C1 segment of cervical spinal cord (tissue), 14 donors: Measurements from ENCODE around the gene SERTAD1.
A peak's percentile ranks its signal among the peaks of the same experiment; 100 is the strongest.
"Not testable (repeated sequence)": the region's sequence is repeated elsewhere in the genome, so short reads cannot be mapped to it uniquely, and the experiment has no call there.

Source experiments
- DNase-seq, 14 donors: peaks; one replicate each; lab custom pipeline; 2025; lab: John Stamatoyannopoulos, UW

The SERTAD1 gene

DNA sequence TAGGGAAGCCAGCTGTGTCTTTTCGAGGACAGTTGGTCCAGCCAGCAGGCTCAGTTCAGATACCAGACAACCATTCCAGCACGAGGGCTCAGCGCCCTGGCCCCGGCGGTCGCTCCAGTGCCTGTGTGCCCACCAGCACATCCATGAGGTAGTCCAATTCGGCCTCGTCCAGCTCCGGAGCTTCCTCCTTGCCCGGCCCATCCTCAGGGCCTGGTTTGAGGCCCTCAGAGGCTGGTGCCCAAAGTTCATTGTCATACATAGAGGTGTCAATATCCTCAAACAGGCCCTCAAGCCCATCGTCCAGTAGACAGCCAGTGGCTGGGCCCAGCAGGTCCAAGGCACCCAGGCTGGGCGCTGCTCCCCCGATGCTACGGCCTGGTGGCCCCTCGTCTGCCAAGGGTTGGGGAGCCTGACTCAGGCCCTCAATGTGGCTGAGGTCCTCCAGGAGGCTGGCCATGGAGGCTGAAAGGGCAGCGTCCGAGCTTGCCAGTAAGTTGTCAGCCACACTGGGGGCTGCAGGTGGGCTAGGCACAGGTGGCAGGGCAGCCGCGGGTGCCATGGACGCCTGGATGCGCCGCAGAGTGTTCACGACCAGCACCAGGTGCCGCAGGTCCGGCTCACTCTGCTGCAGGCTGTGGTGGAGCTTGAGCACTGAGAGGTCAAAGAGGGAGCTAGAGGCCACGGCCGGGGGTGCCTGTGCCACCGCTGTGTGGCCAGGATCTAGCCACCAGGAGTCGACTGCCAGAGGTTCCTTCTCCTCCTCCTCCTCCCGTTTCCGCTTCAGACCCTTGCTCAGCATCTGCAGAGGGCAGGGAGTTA is 2.8 kb downstream of the SERTAD1 start:
- no peak for DNase-seq

DNA sequence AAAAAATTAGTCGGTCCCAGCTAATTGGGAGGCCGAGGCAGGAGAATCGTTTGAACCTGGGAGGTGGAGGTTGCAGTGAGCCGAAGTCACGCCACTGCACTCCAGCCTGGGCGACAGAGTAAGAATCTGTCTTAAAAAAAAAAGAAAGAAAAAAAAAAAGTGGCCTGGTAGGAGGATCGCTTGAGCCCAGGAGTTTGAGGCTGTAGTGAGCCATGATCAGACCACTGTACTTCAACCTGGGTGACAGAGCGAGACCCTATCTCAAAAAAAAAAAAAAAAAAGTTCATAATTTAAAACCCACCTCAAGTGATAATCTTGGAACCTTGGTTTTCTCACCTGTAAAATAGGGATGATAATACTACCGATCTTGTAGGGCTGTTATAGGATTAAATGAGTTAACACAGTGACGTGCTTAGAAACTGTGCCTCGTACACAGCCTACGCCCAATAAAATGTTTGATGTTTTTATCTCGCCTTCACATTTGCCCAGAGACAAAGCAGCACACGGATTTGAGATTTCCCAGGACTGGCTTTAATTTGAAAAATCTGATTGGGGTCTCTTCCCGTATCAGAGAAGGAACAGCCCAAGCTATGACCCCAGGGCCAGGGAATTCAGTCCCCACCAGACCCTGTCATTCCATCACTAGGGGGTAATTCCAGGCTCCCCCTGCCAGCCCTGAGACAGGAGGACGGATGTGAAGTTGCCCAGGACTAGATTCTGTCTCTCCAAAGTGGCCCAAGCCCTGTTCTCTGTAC is 3.6 kb downstream of the SERTAD1 start:
- DNase-seq = no peak

DNA sequence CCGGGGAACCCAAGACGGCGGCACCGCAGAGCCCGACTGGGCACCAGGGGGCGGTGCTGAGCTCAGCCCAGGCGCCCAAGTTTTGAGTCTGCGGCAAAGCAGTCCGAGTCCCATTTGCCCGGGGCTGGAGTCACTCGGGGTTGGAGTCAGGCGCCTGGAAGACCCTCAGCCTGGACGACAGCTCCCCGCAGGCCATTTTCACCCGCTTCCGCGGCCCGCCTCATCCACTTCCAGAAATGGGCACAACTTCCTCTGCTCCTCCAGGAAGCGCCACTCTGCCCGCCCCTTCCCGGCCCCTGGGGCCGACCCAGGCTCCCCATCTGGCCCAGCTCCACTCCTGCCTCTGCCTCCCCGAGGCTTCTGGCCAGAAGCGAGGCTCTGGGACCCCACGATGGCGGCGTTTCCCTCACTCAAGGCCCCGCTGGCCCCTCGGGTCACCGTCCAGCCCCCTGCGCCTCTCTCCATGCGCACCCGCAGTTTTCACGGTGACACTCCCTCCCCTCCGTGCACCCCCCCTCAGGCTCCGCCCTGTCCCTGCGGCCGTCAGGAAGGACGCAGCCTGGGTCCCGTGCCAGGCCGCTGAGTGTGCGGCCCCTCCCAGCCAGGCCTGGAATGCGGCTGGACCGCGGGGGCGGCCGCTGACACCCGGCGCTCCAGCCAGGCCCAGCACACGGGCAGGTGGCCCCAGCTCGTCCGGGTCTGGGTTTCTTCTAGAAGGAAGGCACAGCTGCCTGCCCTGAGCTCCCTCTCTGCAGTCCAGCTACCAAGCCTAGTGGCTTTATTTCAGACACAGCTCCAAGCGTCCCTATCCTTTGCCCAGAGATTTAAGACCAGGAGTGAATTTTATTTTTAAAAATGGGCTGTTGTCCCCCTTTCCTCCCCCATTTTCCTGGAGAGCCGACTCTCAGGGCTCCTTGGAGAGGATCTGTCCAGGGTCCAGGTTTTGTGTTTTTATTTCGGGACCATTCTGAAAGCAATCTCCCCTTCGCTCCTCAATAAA is 4.7 kb downstream of the SERTAD1 start:
- peak; percentile 68 to 96 (median 90) for DNase-seq

DNA sequence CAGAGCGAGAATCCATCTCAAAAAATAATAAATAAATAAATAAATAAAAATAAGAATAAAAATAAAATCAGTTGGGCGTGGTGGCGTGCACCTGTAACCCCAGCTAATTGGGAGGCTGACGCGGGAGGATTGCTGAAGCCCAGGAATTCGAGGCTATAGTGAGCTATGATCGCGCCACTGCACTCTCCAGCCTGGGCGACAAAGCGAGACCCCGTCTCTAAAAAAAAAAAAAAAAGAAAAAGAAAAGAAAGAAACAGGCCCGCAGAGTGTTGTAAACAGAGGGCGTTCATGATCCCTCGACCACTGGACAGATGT is 5.4 kb downstream of the SERTAD1 start:
- no peak for DNase-seq

DNA sequence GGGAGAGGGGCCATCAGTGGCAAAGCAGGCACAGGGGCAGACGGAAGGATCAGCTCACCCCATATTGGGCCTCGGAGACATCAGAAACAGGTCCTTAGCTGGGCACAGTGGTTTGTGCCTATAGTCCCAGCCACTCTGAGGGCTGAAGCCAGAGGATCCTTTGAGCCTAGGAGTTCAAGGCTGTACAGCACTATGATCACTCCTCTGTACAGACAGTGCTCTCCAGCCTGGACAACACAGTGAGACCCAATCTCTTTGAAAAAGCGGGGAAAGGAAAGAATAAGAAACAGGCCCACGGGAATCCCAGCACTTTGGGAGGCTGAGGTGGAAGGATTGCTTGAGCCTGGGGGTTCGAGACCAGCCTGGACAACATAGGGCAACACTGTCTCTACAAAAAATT is 6.0 kb downstream of the SERTAD1 start:
- DNase-seq = no peak

DNA sequence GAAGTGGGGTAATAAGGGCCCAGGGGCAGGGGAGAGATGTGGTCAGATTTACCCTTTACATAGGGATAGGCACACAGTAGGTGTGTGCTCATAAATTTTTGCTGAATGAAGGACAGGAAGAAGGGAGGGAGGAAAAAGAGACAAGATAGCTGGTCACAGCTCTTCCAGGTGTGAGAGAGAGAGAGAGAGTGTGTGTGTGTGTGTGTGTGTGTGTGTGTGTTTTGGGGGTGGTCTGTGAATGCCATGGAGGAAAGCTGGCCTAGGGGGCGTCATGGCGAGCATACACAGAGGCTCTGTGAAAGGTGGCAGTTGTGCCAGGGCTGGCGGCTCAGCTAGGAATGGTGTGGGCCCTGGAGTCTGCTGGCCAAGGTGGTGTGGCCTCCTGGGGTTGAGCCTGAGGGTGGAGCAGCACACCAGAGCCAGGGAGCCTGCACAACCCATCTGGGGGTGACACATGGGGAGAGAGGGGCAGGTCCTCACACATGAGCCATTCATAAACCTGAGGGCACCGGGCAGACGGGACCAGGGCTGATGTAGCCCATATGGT is 6.7 kb downstream of the SERTAD1 start:
- no peak for DNase-seq

DNA sequence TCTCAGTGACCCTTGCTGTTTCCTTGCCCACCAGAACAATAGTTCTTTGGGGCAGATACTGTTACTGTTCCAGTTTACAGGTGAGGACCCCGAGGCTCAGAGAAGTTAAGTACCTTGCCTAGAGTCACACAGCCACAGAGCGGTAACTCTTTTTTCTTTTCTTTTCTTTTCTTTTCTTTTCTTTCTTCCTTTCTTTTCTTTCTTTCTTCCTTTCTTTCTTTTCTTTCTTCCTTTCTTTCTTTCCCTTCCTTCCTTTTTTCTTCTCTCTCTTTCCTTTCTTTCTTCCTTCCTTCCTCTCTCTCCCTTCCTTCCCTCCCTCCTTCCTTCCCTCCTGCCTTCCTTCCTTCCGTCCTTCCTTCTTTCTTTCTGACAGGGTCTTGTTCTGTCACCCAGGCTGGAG is 7.8 kb downstream of the SERTAD1 start:
- no peak for DNase-seq

DNA sequence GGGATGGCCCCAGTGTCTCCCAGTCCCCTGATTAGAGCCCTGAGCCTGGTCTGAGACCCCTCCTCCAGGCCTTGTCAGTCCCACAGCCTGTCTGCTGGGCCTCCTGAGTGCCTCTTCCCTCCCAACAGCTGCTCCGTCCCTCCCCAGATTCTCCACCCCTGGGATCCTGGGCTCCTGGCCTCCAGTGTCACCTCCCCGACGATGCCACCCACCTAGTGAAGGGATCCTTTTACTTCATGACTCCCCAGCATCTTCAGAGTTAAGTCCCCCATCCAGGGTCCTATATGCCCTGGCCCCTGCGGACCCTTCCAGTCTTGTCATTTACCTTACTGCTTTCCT is 8.2 kb downstream of the SERTAD1 start:
- no peak for DNase-seq

DNA sequence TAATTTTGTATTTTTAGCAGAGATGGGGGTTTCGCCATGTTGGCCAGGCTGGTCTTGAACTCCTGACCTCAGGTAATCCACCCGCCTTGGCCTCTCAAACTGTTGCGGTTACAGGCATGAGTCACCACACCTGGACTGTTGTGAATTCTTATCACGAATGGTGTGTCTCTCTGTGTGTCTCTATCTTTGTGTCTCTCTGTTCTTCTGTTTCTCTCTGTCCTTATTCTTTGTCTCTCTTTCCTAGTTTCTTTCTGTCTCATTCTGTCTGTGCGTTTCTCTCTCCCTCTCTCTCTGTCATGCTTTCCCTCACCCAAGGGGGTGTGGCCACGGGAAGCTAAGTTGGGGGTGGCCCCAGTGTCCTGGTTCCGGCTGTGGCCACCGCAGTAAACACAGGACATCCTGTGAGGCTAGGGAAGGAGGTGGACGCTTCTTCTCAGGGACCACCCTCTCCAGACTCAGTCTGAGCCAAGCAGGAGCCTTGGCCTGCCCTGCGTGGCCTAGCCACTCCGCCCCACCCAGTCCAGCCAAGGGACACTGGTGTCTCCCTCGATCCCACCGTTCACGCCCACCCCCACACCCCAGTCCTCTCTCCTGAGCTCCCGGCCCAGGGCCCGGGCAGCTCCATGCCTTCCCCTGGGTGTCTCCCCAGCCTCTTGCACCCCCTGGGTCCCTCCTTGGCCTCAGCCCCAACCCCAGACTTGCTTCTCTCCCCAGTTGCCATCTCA is 8.7 kb downstream of the SERTAD1 start:
- DNase-seq = no peak

DNA sequence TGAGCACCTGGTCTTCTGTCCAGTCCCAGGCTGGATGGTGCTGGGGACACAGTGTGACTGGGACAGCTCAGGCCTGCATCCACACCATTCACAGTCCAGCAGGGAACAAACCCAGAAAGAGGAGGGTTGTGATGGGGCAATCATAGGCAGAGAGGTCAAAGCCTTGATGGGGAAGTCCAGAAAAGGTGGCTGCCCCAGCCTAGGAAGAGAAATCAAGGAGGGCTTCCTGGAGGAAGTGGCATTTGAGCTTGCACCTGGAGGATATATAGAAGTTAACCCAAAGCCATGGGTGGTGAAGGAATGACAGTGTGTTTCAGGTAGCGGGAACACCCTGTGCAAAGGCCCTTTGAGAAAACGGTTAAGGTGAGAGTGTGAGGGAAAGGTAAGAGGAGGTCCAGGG is 10.0 kb downstream of the SERTAD1 start:
- no peak for DNase-seq

DNA sequence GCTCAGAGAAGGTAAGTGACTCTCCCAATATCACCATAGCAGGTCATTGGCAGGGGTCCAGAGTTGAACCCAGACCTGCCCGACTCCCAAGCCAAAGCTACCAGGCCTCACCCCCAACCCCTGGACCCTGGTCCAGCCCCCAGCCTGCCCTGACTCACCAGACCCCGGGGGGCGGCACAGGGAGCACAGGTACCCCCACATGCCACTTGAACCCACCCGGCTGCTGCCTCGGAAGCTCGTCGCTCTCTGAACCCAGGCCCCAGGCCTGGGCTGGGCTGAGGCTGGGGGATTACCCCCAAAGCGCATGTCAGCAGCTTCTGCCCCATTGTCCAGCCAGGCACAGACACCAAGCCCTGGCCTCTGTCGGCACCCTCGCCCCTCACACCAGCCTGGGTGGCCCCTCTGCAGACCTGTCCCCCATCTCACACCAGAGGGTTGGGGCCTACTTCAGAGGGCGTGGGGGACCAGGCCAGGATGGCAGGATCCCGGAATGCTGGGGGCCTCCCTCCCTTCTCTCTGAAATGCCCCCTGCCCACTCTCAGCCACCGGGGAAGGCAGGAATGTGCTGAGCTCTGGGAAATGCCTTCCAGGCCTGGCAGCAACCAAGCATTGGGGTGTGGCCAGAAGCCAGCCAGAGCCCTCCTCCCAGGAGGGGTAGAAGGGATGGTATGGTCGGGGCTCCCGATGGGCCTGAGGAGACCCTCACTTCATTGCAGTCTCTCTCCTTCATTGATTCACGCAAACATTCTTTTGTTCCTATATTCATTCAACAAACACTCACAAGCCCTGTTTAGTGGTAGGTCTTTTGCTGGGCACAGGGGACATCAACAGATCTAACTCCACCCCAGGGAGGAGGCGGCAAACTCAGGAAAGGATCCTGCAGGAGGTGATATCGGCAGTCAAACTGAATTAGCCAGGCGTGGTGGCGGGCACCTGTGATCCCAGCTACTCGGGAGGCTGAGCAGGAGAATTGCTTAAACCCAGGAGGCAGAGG is 11.0 kb downstream of the SERTAD1 start:
- DNase-seq = no peak

DNA sequence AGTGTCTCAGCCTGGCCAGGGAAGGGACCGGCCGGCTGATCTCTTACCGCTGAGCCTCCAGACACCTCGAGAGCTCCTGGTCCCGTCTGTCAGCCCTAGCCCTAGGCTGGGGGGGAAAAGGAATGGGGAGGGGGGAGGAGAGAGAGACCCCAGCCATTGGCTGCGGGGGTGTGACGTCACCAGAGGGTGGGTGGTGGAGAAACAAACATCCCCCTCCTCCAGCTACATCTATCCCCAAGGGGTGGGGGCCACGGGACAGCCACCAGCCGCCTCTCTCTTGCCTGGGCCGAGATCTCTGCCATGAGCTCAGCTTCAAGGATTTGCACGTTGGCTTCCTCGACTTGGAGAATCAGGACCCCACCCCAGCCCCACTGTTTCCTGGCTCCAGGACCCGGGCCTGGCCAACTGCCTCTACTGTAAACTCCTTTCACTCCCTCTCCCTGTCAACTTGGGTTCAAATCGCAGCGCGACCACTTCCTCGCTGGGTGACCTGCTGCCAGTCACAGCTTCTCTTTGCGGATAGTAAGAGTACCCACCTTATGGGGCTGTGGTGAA is 12.4 kb downstream of the SERTAD1 start, which contains the start of gene PRX:
Gene PRX (minus strand): TSS at position 88 of the 555 bp plus-strand sequence. CDS start 5,446 bp downstream, outside the sequence.
- DNase-seq = no peak

DNA sequence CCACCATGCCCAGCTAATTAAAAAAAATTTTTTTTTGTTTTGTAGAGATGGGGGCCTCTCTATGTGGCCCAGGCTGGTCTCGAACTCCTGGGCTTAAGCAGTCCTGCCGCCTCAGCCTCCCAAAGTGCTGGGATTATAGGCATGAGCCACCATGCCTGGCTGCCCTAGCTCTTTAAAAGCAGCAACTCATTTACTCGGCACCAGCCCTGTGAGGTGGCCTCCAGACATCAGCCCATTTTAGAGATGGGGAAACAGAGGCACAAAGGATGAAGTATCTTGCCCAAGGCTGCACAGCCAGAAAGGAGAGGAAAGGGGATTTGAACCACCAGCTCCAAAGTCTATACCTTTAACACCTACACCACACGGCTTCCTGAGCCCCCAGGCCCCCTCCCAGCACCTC is 12.9 kb downstream of the SERTAD1 start:
- no peak for DNase-seq

DNA sequence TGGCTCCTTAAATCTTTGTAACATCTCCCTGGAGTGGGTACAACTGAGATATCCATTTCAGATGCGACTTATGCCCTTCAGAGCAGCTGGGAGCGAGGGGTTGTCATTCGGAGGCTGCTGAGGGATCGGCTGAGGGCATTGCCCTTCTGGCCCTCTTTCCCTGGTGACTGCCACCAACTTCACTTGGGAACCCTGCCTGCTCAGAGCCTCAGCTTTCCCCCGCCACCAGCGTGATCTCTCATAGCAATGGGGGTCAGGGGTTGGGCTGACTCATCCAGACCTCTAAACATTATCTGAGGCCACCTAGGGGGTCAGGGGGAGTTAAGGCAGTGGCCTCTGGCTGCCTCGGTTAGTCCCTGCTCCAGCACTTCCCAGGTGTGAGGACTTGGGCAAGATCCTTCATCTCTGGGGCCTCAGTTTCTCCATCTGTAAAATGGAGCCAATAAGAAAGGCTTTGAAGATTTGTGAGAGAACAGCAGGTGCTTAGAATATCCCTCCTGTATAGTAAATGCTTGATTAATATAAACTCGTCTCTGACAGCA is 13.8 kb downstream of the SERTAD1 start:
- no peak for DNase-seq

DNA sequence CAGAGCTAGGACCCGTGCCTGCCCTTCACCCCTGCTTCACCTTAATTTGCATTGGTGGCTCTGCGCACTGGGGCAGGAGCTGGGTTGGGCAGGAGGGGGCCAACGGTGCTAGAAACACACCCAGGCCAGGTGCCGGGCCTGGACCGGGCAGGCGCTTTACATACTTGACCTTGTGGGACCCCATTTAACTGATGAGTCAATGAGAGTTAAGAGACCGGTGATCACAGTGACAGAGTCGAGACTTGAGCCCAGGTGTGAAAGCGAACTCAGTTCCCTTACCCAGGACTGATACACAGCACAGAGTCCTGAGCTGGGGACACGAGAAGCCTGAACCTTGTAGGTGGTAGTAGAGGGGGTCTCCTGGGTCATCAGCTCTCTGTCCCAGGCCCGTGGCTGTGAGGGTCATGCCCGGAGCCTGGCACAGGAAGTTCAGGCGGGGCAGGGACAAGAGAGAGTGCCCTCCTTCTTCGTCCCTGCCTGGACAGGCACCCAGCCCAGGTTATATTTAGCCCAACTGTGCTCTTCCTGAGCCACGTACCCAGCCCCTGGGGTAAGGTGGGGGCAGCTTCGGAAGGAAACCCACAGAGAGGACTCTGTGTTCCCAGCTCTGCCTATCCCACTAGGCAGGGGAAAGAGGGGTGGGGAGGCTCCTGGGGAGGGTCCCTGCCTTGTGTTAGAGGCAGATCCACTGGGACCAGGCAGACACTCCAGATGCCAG is 14.5 kb downstream of the SERTAD1 start:
- DNase-seq = no peak

DNA sequence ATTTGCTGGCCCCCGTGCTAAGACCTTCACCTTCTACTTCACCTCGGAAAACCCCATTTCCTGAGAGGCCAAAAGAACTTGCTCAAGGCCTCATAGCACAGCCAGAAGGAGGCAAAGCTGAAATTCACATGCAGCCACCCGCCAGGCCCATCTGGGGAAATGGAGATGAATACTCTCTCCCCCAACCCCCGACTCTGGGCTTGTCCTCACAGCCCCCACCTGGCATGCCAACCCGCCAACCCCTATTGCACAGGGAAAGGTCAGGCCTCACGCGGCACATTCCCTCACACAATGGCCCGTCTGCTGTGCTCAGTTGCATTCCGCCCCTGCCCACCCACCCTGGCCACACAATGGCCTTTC is 15.8 kb downstream of the SERTAD1 start:
- no peak for DNase-seq

DNA sequence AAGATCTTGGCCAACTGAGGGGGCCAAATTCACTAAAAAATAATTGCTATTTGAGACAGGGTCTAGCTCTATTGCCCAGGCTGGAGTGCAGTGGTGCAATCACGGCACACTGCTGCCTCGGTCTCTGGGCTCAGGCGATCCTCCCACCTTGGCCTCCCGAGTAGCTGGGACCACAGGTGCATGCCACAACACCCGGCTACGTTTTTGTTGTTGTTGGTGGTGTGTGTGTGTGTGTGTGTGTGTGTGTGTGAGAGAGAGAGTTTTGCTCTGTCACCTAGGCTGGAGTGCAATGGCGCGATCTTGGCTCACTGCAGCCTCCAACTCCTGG is 17.2 kb downstream of the SERTAD1 start:
- not testable (repeated sequence) for DNase-seq

DNA sequence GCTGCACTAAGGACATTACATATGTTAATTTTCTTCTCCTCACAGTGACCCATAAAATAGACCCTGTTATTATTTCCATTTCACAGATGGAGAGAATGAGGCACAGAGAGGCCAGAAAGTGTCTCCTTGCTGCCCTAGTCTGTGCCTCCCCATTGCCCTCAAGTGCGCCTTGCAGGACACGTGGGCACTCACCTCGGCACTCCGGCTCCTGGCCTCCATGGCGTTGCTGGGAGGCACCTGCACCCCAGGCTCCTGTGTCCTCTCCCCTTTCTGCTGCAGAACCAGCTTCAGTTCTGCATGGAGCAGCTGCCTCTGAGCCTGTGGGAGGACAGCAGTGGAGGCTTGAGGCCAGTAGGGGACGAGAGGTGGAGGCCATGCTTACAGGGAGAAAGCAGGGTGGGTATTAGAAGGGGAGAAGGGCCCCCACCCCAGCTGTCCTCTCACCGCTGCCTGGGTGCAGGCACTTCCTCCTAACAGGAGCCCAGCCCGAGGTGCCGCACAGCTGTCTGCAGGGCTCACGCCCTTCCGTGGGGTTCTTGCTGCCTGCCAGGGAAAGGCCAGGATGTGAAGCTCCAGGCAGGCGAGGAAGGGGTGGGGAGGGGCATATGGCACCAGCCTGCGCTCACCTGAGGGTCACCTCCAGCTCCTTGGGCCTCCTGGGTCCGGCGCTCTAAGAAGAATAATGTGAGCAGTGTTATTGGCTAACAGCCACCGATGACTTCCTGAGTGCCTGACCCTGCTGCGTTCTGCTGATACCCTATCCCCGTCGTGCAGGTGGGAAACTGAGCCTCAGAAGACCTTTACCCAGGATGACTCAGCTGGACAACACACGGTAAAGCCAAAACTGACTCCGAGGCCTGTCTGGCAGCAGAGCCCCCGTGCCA is 17.8 kb downstream of the SERTAD1 start:
- no peak for DNase-seq
